Astrocyte (in vitro differentiated cells and primary cell): ENCODE data around the gene AFF4. TPM values are rescaled to one million over a fixed set of nuclear protein-coding genes. Genes with fewer than 3 reads are reported as not detected.

Experiments
- DNase-seq: peaks from one replicate; pipeline ENCODE4 v3.0.0-alpha.2; 2010; ENCODE audit warnings: low read depth
- FAIRE-seq: peaks from 2 replicates; lab custom pipeline; 2011; peaks lifted over from hg19 to GRCh38; lab: Jason Lieb, UNC
- H2AFZ ChIP-seq: 2 replicates; pipeline ENCODE4 v1.6.0; 2012; ENCODE audit warnings: low read depth, low read length, inconsistent platforms
- H3K27ac ChIP-seq: 2 replicates; pipeline ENCODE4 v1.5.1; 2011; ENCODE audit warnings: low read depth, low read length, inconsistent platforms
- H3K27me3 ChIP-seq: 2 replicates; pipeline ENCODE4 v1.6.0; 2011; ENCODE audit warnings: low read length, inconsistent platforms; ENCODE audit not compliant: insufficient read depth
- H3K36me3 ChIP-seq: 2 replicates; pipeline ENCODE4 v1.5.1; 2011; ENCODE audit warnings: low read length, inconsistent platforms; ENCODE audit not compliant: insufficient read depth
- H3K4me1 ChIP-seq: 2 replicates; pipeline ENCODE4 v1.5.1; 2011; ENCODE audit warnings: low read length, inconsistent platforms; ENCODE audit not compliant: insufficient read depth
- H3K4me2 ChIP-seq: 2 replicates; pipeline ENCODE4 v1.6.0; 2012; ENCODE audit warnings: low read length, inconsistent platforms
- H3K4me3 ChIP-seq: 2 replicates; pipeline ENCODE4 v1.5.1; 2011; ENCODE audit warnings: low read depth, mild to moderate bottlenecking, low read length, inconsistent platforms; ENCODE audit not compliant: insufficient read depth
- H3K79me2 ChIP-seq: 2 replicates; pipeline ENCODE4 v1.6.0; 2012; ENCODE audit warnings: mild to moderate bottlenecking, low read length, inconsistent platforms; ENCODE audit not compliant: insufficient read depth
- H3K9ac ChIP-seq: 2 replicates; pipeline ENCODE4 v1.6.0; 2012; ENCODE audit warnings: mild to moderate bottlenecking, low read length, inconsistent platforms
- H3K9me3 ChIP-seq: 2 replicates; pipeline ENCODE4 v1.5.1; 2012; ENCODE audit warnings: low read depth, mild to moderate bottlenecking, low read length, inconsistent platforms; ENCODE audit not compliant: insufficient read depth
- H4K20me1 ChIP-seq: 2 replicates; pipeline ENCODE4 v1.6.0; 2012; ENCODE audit warnings: low read length, inconsistent platforms; ENCODE audit not compliant: insufficient read depth
- H3K27ac Mint-ChIP-seq: one replicate; pipeline ENCODE4 v1.8.0; 2021; ENCODE audit warnings: mild to moderate bottlenecking, mixed read lengths; ENCODE audit not compliant: unreplicated experiment
- H3K27me3 Mint-ChIP-seq: one replicate; pipeline ENCODE4 v1.8.0; 2021; ENCODE audit warnings: low read depth, mixed read lengths; ENCODE audit not compliant: unreplicated experiment
- H3K36me3 Mint-ChIP-seq: one replicate; pipeline ENCODE4 v1.8.0; 2021; ENCODE audit warnings: low read depth, mixed read lengths; ENCODE audit not compliant: unreplicated experiment
- H3K4me1 Mint-ChIP-seq: one replicate; pipeline ENCODE4 v1.8.0; 2021; ENCODE audit warnings: low read depth, mixed read lengths; ENCODE audit not compliant: unreplicated experiment
- H3K4me3 Mint-ChIP-seq: one replicate; pipeline ENCODE4 v1.8.0; 2021; ENCODE audit warnings: mild to moderate bottlenecking, moderate library complexity, mixed read lengths; ENCODE audit not compliant: unreplicated experiment
- H3K9me3 Mint-ChIP-seq: one replicate; pipeline ENCODE4 v1.8.0; 2021; ENCODE audit warnings: mild to moderate bottlenecking, mixed read lengths; ENCODE audit not compliant: unreplicated experiment
- CTCF ChIP-seq: IDR thresholded peaks from 2 replicates; pipeline ENCODE4 v1.5.1; 2011; ENCODE audit warnings: low read depth, mild to moderate bottlenecking, inconsistent platforms, low read length, moderate library complexity; ENCODE audit not compliant: insufficient read depth
- EZH2 ChIP-seq: IDR thresholded peaks from 2 replicates; pipeline ENCODE4 v1.6.1; 2012; ENCODE audit warnings: mild to moderate bottlenecking, low read length, inconsistent platforms; ENCODE audit not compliant: insufficient read depth
- total RNA-seq: library from RNA; stranded (reverse); gene quantifications from 2 replicates; pipeline ENCODE4 v1.2.1, GENCODE V29; 2021

Gene AFF4
- total RNA-seq, 1 donor from 2014 or later: 163 TPM

GRCh38 chr5:132952829-132953228 is 10.6 kb downstream of the AFF4 start:
- DNase-seq: no peak
- H3K36me3 Mint-ChIP-seq: peaks cover 16% of the 10 kb centered on the region
- peaks cover 8% of the 10 kb centered on the region for H3K4me1 ChIP-seq
- no peak overlapping the region for H3K9ac ChIP-seq
- no peak overlapping the region for H3K27ac ChIP-seq
- no peak for FAIRE-seq
- peaks cover 16% of the 10 kb centered on the region for H3K4me1 Mint-ChIP-seq
- H3K27ac Mint-ChIP-seq: peak overlapping the region; percentile 38
- no peak overlapping the region for H3K4me2 ChIP-seq
- no peaks in the 10 kb centered on the region for H3K27me3 Mint-ChIP-seq
- H3K9me3 Mint-ChIP-seq: no peaks in the 10 kb centered on the region
- peaks cover 96% of the 10 kb centered on the region for H3K79me2 ChIP-seq
- peaks cover 95% of the 10 kb centered on the region for H4K20me1 ChIP-seq
- no peak for TF ChIP-seq EZH2
- TF ChIP-seq CTCF: no peak
- H3K36me3 ChIP-seq: peaks cover 5% of the 10 kb centered on the region
- H3K4me3 Mint-ChIP-seq: peak overlapping the region; percentile 57
- no peak overlapping the region for H3K4me3 ChIP-seq
- H3K9me3 ChIP-seq: no peaks in the 10 kb centered on the region
- no peaks in the 10 kb centered on the region for H3K27me3 ChIP-seq
- no peak overlapping the region for H2AFZ ChIP-seq

GRCh38 chr5:132951897-132952296 is 11.5 kb downstream of the AFF4 start:
- TF ChIP-seq EZH2 (no peak), CTCF (no peak)
- peaks cover 25% of the 10 kb centered on the region for H3K4me1 Mint-ChIP-seq
- no peaks in the 10 kb centered on the region for H3K9me3 Mint-ChIP-seq
- Histone ChIP-seq H4K20me1 (peaks cover 95% of the 10 kb centered on the region), H3K4me3 (no peak overlapping the region), H2AFZ (no peak overlapping the region), H3K27ac (no peak overlapping the region), H3K4me2 (no peak overlapping the region), H3K79me2 (peaks cover 96% of the 10 kb centered on the region), H3K9ac (no peak overlapping the region), H3K9me3 (no peaks in the 10 kb centered on the region), H3K4me1 (peaks cover 12% of the 10 kb centered on the region), H3K36me3 (peaks cover 5% of the 10 kb centered on the region), H3K27me3 (no peaks in the 10 kb centered on the region)
- H3K27ac Mint-ChIP-seq: no peak overlapping the region
- peaks cover 16% of the 10 kb centered on the region for H3K36me3 Mint-ChIP-seq
- H3K4me3 Mint-ChIP-seq: no peak overlapping the region
- no peaks in the 10 kb centered on the region for H3K27me3 Mint-ChIP-seq
- no peak for FAIRE-seq
- DNase-seq: no peak

GRCh38 chr5:132949136-132949535 is 14.3 kb downstream of the AFF4 start:
- peaks cover 25% of the 10 kb centered on the region for H3K4me1 Mint-ChIP-seq
- no peak for DNase-seq
- Histone ChIP-seq H3K4me1 (peaks cover 12% of the 10 kb centered on the region), H3K79me2 (peaks cover 100% of the 10 kb centered on the region), H3K9me3 (no peaks in the 10 kb centered on the region), H4K20me1 (peaks cover 99% of the 10 kb centered on the region), H3K4me3 (no peak overlapping the region), H2AFZ (no peak overlapping the region), H3K36me3 (peaks cover 5% of the 10 kb centered on the region), H3K9ac (no peak overlapping the region), H3K4me2 (no peak overlapping the region), H3K27me3 (no peaks in the 10 kb centered on the region), H3K27ac (no peak overlapping the region)
- H3K36me3 Mint-ChIP-seq: peaks cover 13% of the 10 kb centered on the region
- FAIRE-seq: no peak
- H3K4me3 Mint-ChIP-seq: no peak overlapping the region
- no peak overlapping the region for H3K27ac Mint-ChIP-seq
- no peaks in the 10 kb centered on the region for H3K9me3 Mint-ChIP-seq
- TF ChIP-seq CTCF: no peak
- TF ChIP-seq EZH2: no peak
- H3K27me3 Mint-ChIP-seq: no peaks in the 10 kb centered on the region
